Mesendoderm (in vitro differentiated cells): Measurements from ENCODE around the gene TMEM140.
A peak's percentile ranks its signal among the peaks of the same experiment; 100 is the strongest.

Experiments
- DNase-seq: peaks from one replicate; pipeline ENCODE4 v3.0.0; 2013
- H2AK5ac ChIP-seq: 2 replicates; pipeline ENCODE4 v1.6.1; 2013; ENCODE audit warnings: low read length, inconsistent platforms
- H2BK120ac ChIP-seq: 2 replicates; pipeline ENCODE4 v1.6.1; 2013; ENCODE audit warnings: low read depth, mild to moderate bottlenecking, low read length, moderate library complexity, mixed read lengths
- H2BK15ac ChIP-seq: replicated peaks from 2 replicates; pipeline ENCODE4 v1.6.1; 2013; ENCODE audit warnings: low read depth, mild to moderate bottlenecking, moderate library complexity
- H2BK5ac ChIP-seq: 2 replicates; pipeline ENCODE4 v1.6.1; 2013; ENCODE audit warnings: low read length, inconsistent platforms
- H3K18ac ChIP-seq: 2 replicates; pipeline ENCODE4 v1.6.1; 2013; ENCODE audit warnings: mild to moderate bottlenecking, low read length, mixed read lengths
- H3K23ac ChIP-seq: one replicate; pipeline ENCODE4 v1.6.1; 2013; ENCODE audit warnings: low read length
- H3K27ac ChIP-seq: 2 replicates; pipeline ENCODE4 v1.5.1; 2013; ENCODE audit warnings: low read depth, mild to moderate bottlenecking, inconsistent platforms, low read length, moderate library complexity
- H3K27me3 ChIP-seq: 2 replicates; pipeline ENCODE4 v1.6.1; 2013; ENCODE audit warnings: low read length, control low read depth, mild to moderate bottlenecking, inconsistent platforms; ENCODE audit not compliant: insufficient read depth, poor library complexity
- H3K36me3 ChIP-seq: 2 replicates; pipeline ENCODE4 v1.6.1; 2013; ENCODE audit warnings: low read length, inconsistent platforms; ENCODE audit not compliant: control insufficient read depth, insufficient read depth
- H3K4ac ChIP-seq: one replicate; pipeline ENCODE4 v1.6.1; 2013; ENCODE audit warnings: low read depth, mild to moderate bottlenecking, low read length, moderate library complexity
- H3K4me1 ChIP-seq: 2 replicates; pipeline ENCODE4 v1.6.1; 2013; ENCODE audit warnings: low read depth, low read length, inconsistent platforms; ENCODE audit not compliant: control insufficient read depth
- H3K4me2 ChIP-seq: 2 replicates; pipeline ENCODE4 v1.6.1; 2013; ENCODE audit warnings: low read length
- H3K4me3 ChIP-seq: 2 replicates; pipeline ENCODE4 v1.5.1; 2013; ENCODE audit warnings: mild to moderate bottlenecking, low read length
- H3K56ac ChIP-seq: one replicate; pipeline ENCODE4 v1.6.1; 2013; ENCODE audit warnings: low read length
- H3K79me1 ChIP-seq: 2 replicates; pipeline ENCODE4 v1.6.1; 2013; ENCODE audit warnings: low read length, inconsistent platforms
- H3K79me2 ChIP-seq: 2 replicates; pipeline ENCODE4 v1.6.1; 2013; ENCODE audit warnings: mild to moderate bottlenecking, low read length; ENCODE audit not compliant: control insufficient read depth, insufficient read depth
- H3K9ac ChIP-seq: 2 replicates; pipeline ENCODE4 v1.6.1; 2013; ENCODE audit warnings: low read length, inconsistent platforms
- H4K5ac ChIP-seq: one replicate; pipeline ENCODE4 v1.6.1; 2013; ENCODE audit warnings: low read length
- H4K8ac ChIP-seq: one replicate; pipeline ENCODE4 v1.6.1; 2013; ENCODE audit warnings: low read depth, mild to moderate bottlenecking, control low read depth, low read length, moderate library complexity
- WGBS: extraction: QIAGEN DNeasy Blood & Tissue Kit; methylation state at CpG from one replicate; pipeline ENCODE4 v1.1.7; 2013; ENCODE audit warnings: low lambda C conversion rate, missing lambda C conversion rate; ENCODE audit not compliant: insufficient coverage; ENCODE audit errors: extremely low coverage; 5-methylcytosine and 5-hydroxymethylcytosine counted together

Gene TMEM140

GRCh38 chr7:135206941-135207391 is 59.1 kb downstream of the TMEM140 start:
- H3K27me3 ChIP-seq, result no peaks in the 10 kb centered on the region
- H3K27ac ChIP-seq, result no peak overlapping the region
- no peak overlapping the region for H3K4me2 ChIP-seq
- no peaks in the 10 kb centered on the region for H3K4me1 ChIP-seq
- H2BK15ac ChIP-seq, result no peak overlapping the region
- peaks cover 4% of the 10 kb centered on the region for H3K36me3 ChIP-seq
- no peak overlapping the region for H3K56ac ChIP-seq
- DNase-seq, result no peak
- H3K79me1 ChIP-seq, result no peaks in the 10 kb centered on the region
- no peak overlapping the region for H2BK120ac ChIP-seq
- no peak overlapping the region for H3K23ac ChIP-seq
- H3K4ac ChIP-seq, result no peak overlapping the region
- no CpG with 5 or more reads among the region's 7 CpGs for WGBS
- H4K8ac ChIP-seq, result no peak overlapping the region
- H2BK5ac ChIP-seq, result no peak overlapping the region
- no peak overlapping the region for H3K4me3 ChIP-seq
- no peak overlapping the region for H4K5ac ChIP-seq
- no peak overlapping the region for H2AK5ac ChIP-seq
- H3K9ac ChIP-seq, result no peak overlapping the region
- no peaks in the 10 kb centered on the region for H3K79me2 ChIP-seq
- no peak overlapping the region for H3K18ac ChIP-seq

DNA sequence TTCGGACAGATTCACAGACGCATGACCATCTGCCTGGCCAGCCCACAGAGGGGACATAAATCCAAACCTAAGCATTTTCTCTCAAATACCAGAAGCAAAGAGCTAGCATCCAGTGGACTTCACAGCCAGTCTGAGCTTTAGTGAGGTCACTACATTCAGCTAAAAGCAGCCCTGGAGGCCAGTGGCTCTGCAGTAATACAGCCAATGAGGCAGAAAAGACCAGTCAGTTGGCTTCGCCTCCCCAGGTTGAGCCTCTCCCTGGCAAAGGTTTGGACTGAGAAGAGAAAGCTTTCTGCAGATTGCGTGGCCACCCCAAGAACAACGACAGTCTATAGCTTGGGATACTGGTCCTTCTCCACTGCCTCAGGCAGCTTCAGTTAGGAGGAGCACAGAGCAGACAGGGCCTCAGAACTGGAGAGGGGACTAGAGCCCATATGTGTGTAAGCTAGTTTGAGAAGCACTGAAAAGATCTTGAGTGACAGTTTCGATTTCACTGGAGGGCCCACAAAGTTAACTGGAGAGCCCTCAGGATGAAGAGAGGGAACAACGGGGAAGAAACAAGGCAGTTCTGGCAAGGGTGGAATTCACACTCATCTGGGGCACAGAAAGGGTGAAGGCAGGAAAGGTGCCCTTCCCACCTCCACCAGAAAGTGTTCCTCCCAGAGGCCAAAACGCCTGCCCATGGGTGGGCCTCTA is 59.7 kb downstream of the TMEM140 start:
- H3K4me3 ChIP-seq, result no peak overlapping the region
- H3K56ac ChIP-seq, result no peak overlapping the region
- no peak overlapping the region for H3K4ac ChIP-seq
- DNase-seq, result no peak
- H2AK5ac ChIP-seq, result no peak overlapping the region
- no peak overlapping the region for H4K8ac ChIP-seq
- H3K18ac ChIP-seq, result no peak overlapping the region
- H3K4me2 ChIP-seq, result no peak overlapping the region
- no peaks in the 10 kb centered on the region for H3K4me1 ChIP-seq
- H2BK5ac ChIP-seq, result no peak overlapping the region
- no peak overlapping the region for H4K5ac ChIP-seq
- no peaks in the 10 kb centered on the region for H3K79me1 ChIP-seq
- H3K27ac ChIP-seq, result no peak overlapping the region
- WGBS, result no CpG with 5 or more reads among the region's 8 CpGs
- H3K23ac ChIP-seq, result no peak overlapping the region
- no peaks in the 10 kb centered on the region for H3K79me2 ChIP-seq
- no peak overlapping the region for H2BK120ac ChIP-seq
- H3K27me3 ChIP-seq, result no peaks in the 10 kb centered on the region
- no peak overlapping the region for H2BK15ac ChIP-seq
- no peak overlapping the region for H3K9ac ChIP-seq
- H3K36me3 ChIP-seq, result peaks cover 4% of the 10 kb centered on the region

GRCh38 chr7:135208102-135208793 is 60.4 kb downstream of the TMEM140 start:
- H4K8ac ChIP-seq, result no peak overlapping the region
- no peak overlapping the region for H3K9ac ChIP-seq
- H3K18ac ChIP-seq, result no peak overlapping the region
- H2BK5ac ChIP-seq, result no peak overlapping the region
- no peak overlapping the region for H2BK120ac ChIP-seq
- no peak overlapping the region for H3K23ac ChIP-seq
- peaks cover 3% of the 10 kb centered on the region for H3K36me3 ChIP-seq
- H4K5ac ChIP-seq, result no peak overlapping the region
- no peaks in the 10 kb centered on the region for H3K4me1 ChIP-seq
- no peak overlapping the region for H3K4me3 ChIP-seq
- H3K56ac ChIP-seq, result no peak overlapping the region
- H3K79me1 ChIP-seq, result no peaks in the 10 kb centered on the region
- H2BK15ac ChIP-seq, result no peak overlapping the region
- H3K79me2 ChIP-seq, result no peaks in the 10 kb centered on the region
- no CpG with 5 or more reads among the region's 6 CpGs for WGBS
- DNase-seq, result peak; percentile 25
- no peak overlapping the region for H3K27ac ChIP-seq
- H3K4me2 ChIP-seq, result no peak overlapping the region
- no peak overlapping the region for H3K4ac ChIP-seq
- H3K27me3 ChIP-seq, result no peaks in the 10 kb centered on the region
- no peak overlapping the region for H2AK5ac ChIP-seq

DNA sequence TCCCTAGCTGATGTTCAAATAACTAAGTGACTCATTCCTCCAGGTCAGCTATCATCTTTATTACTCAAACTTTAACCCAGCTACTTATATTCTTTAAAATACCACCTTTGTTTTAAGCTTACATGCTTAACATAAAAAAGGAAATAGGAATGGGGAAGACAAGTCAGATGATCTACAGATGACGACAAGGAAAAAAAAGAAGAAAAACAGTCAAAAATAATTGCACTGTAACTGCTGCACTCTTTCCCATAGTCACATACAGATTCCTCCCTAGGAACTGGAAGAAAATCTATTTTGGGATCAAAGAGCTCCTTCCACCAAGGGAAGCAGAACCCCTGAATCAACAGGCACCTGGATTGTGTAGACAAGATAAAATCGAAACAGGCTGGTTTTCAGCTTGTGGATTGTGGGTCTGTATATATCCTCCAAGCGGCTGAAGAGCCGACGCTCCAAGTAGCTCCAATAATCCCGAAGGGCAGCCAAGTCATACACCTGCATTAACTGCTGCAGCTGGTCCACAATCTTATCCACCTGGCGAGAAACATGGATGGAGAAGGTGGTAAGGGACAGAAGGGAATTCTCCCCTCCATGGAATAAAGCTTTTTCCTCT is 61.5 kb downstream of the TMEM140 start:
- Histone ChIP-seq H3K4me1 (peaks cover 3% of the 10 kb centered on the region), H3K9ac (no peak overlapping the region), H3K4me2 (no peak overlapping the region), H2BK120ac (no peak overlapping the region), H3K4ac (no peak overlapping the region), H3K18ac (no peak overlapping the region), H3K79me1 (no peaks in the 10 kb centered on the region), H4K8ac (no peak overlapping the region), H4K5ac (no peak overlapping the region), H3K4me3 (no peak overlapping the region), H3K36me3 (no peaks in the 10 kb centered on the region), H3K56ac (no peak overlapping the region), H3K27me3 (no peaks in the 10 kb centered on the region), H2BK15ac (no peak overlapping the region), H3K23ac (no peak overlapping the region), H3K79me2 (no peaks in the 10 kb centered on the region), H2AK5ac (no peak overlapping the region), H3K27ac (no peak overlapping the region), H2BK5ac (no peak overlapping the region)
- DNase-seq, result no peak
- WGBS, result no CpG with 5 or more reads among the region's 7 CpGs

DNA sequence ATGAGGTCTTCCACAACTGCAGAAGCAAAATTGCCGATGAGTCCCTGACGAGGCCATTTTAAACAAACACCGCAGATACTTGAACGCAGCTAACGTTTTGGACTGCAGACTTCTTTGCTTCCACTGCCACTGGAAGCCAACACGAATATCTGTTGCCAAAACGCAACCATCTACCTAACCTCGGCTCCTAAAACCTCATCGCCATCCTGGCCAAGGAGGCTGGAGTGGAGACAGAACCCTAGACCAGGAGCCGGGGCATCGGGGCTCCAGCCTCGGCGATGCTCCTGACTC is 63.0 kb downstream of the TMEM140 start:
- Histone ChIP-seq H3K9ac (peak overlapping the region; percentile 86), H2BK15ac (no peak overlapping the region), H3K27ac (no peak overlapping the region), H3K36me3 (no peaks in the 10 kb centered on the region), H4K5ac (no peak overlapping the region), H3K18ac (no peak overlapping the region), H3K27me3 (no peaks in the 10 kb centered on the region), H3K23ac (no peak overlapping the region), H2AK5ac (no peak overlapping the region), H3K4ac (no peak overlapping the region), H3K4me1 (peaks cover 3% of the 10 kb centered on the region), H2BK5ac (no peak overlapping the region), H3K4me3 (peak overlapping the region; percentile 90), H2BK120ac (no peak overlapping the region), H4K8ac (no peak overlapping the region), H3K4me2 (peak overlapping the region; percentile 95), H3K79me1 (no peaks in the 10 kb centered on the region), H3K79me2 (no peaks in the 10 kb centered on the region), H3K56ac (peak overlapping the region; percentile 98)
- peak; percentile 26 for DNase-seq
- no CpG with 5 or more reads among the region's 13 CpGs for WGBS
